Liver (tissue), 9 donors: ENCODE measurements around the gene PCDH9. TPM values are rescaled to one million over a fixed set of nuclear protein-coding genes. Genes with fewer than 3 reads are reported as not detected.

Experiments
- DNase-seq: peaks from one replicate; pipeline ENCODE4 v3.0.0-alpha.2; 2017; ENCODE audit warnings: low spot score
- H3K27ac ChIP-seq, 2 donors: one replicate each; pipeline ENCODE4 v1.7.0; 2013; ENCODE audit warnings: inconsistent platforms in 2 of 2, low read length in 2 of 2, control low read depth in 1 of 2, low read depth in 1 of 2, mild to moderate bottlenecking in 1 of 2
- H3K27me3 ChIP-seq, 4 donors: one replicate each; pipeline versions ENCODE4 v1.6.1 to v1.7.0; 2013; ENCODE audit warnings: low read length in 3 of 4, inconsistent platforms in 1 of 4, mild to moderate bottlenecking in 1 of 4, moderate library complexity in 1 of 4; ENCODE audit not compliant: control insufficient read depth in 4 of 4, insufficient read depth in 4 of 4
- H3K36me3 ChIP-seq, 4 donors: one replicate each; pipeline versions ENCODE4 v1.6.1 to v1.7.0; 2013; ENCODE audit warnings: low read length in 3 of 4, mild to moderate bottlenecking in 3 of 4, low read depth in 1 of 4, moderate library complexity in 1 of 4; ENCODE audit not compliant: control insufficient read depth in 4 of 4, insufficient read depth in 3 of 4
- H3K4me1 ChIP-seq, 4 donors: one replicate each; pipeline versions ENCODE4 v1.6.1 to v1.7.0; 2013; ENCODE audit warnings: low read length in 3 of 4, mild to moderate bottlenecking in 3 of 4, moderate library complexity in 1 of 4; ENCODE audit not compliant: control insufficient read depth in 4 of 4, insufficient read depth in 4 of 4
- H3K4me3 ChIP-seq, 3 donors: one replicate each; pipeline versions ENCODE4 v1.6.1 to v1.7.0; 2013; ENCODE audit warnings: low read length in 3 of 3, control low read depth in 1 of 3, low read depth in 1 of 3, mild to moderate bottlenecking in 1 of 3
- H3K9ac ChIP-seq, 2 donors: one replicate each; pipeline ENCODE4 v1.7.0; 2013; ENCODE audit warnings: low read length in 2 of 2, mild to moderate bottlenecking in 2 of 2, moderate library complexity in 2 of 2, control low read depth in 1 of 2, low read depth in 1 of 2
- H3K9me3 ChIP-seq, 4 donors: one replicate each; pipeline versions ENCODE4 v1.6.1 to v1.7.0; 2013; ENCODE audit warnings: low read length in 3 of 4; ENCODE audit not compliant: control insufficient read depth in 4 of 4
- ATF3 ChIP-seq: IDR thresholded peaks from 2 replicates; pipeline ENCODE4 v1.6.1; 2016; ENCODE audit warnings: antibody characterized with exemption
- CTCF ChIP-seq: fragments of 150-350 bp; IDR thresholded peaks from 2 replicates; pipeline ENCODE4 v1.5.1; 2017; ENCODE audit warnings: improper control_type of control experiment, low read depth, low read length; ENCODE audit not compliant: missing input control
- EGR1 ChIP-seq, 2 donors: IDR thresholded peaks; 2 replicates each; pipeline ENCODE4 v1.6.1; 2016 to 2018; ENCODE audit warnings: antibody characterized with exemption in 2 of 2, low read depth in 2 of 2
- FOXA1 ChIP-seq: IDR thresholded peaks from 2 replicates; pipeline ENCODE4 v1.6.1; 2016; ENCODE audit warnings: antibody characterized with exemption
- FOXA2 ChIP-seq: IDR thresholded peaks from 2 replicates; pipeline ENCODE4 v1.6.1; 2016; ENCODE audit warnings: antibody characterized with exemption
- GABPA ChIP-seq, 2 donors: IDR thresholded peaks in 1 of 2; conservative IDR thresholded peaks in 1 of 2; 2 replicates each; pipeline ENCODE4 v1.6.1; 2016; ENCODE audit warnings: antibody characterized with exemption in 2 of 2, mild to moderate bottlenecking in 1 of 2, moderate library complexity in 1 of 2
- HNF4A ChIP-seq, 2 donors: conservative IDR thresholded peaks; 2 replicates each; pipeline ENCODE4 v1.6.1; 2016; ENCODE audit warnings: antibody characterized with exemption in 2 of 2, mild to moderate bottlenecking in 2 of 2
- HNF4G ChIP-seq: IDR thresholded peaks from 2 replicates; pipeline ENCODE4 v1.6.1; 2016; ENCODE audit warnings: antibody characterized with exemption
- JUND ChIP-seq, 2 donors: IDR thresholded peaks; 2 replicates each; pipeline ENCODE4 v1.6.1; 2016; ENCODE audit warnings: antibody characterized with exemption in 2 of 2
- MAX ChIP-seq: IDR thresholded peaks from 2 replicates; pipeline ENCODE4 v1.6.1; 2016; ENCODE audit warnings: antibody characterized with exemption
- NR2F2 ChIP-seq: IDR thresholded peaks from 2 replicates; pipeline ENCODE4 v1.6.1; 2016; ENCODE audit warnings: antibody characterized with exemption
- RAD21 ChIP-seq, 2 donors: IDR thresholded peaks; 2 replicates each; pipeline ENCODE4 v1.6.1; 2016; ENCODE audit warnings: antibody characterized with exemption in 2 of 2, mild to moderate bottlenecking in 2 of 2
- REST ChIP-seq: IDR thresholded peaks from 2 replicates; pipeline ENCODE4 v1.6.1; 2016; ENCODE audit warnings: antibody characterized with exemption, mild to moderate bottlenecking
- SP1 ChIP-seq: IDR thresholded peaks from 2 replicates; pipeline ENCODE4 v1.6.1; 2018; ENCODE audit warnings: antibody characterized with exemption, mild to moderate bottlenecking
- TAF1 ChIP-seq: conservative IDR thresholded peaks from 2 replicates; pipeline ENCODE4 v1.6.1; 2016; ENCODE audit warnings: antibody characterized with exemption, mild to moderate bottlenecking
- YY1 ChIP-seq: IDR thresholded peaks from 2 replicates; pipeline ENCODE4 v1.6.1; 2016; ENCODE audit warnings: antibody characterized with exemption, mild to moderate bottlenecking
- WGBS: extraction: QIAGEN DNeasy Blood & Tissue Kit; methylation state at CpG from one replicate; pipeline ENCODE4 v1.1.7; 2013; 5-methylcytosine and 5-hydroxymethylcytosine counted together
- polyA plus RNA-seq, 2 donors: library from polyadenylated mRNA; stranded (reverse) in 1 of 2; unstranded in 1 of 2; fragments of 200-250 nt in 1 of 2; fragments of >200 nt in 1 of 2; fragmentation: Nextera tagmentation in 1 of 2; extraction: Ambion mirVana in 1 of 2; gene quantifications; one replicate each; pipeline versions ENCODE4 v1.2.1 to v1.2.3, GENCODE V29; 2013 to 2015
- total RNA-seq, 2 donors: library from RNA; depleted of rRNA; stranded (reverse); fragments of >200 nt; gene quantifications; one replicate each; pipeline ENCODE4 v1.2.3, GENCODE V29; 2014
- TF ChIP-seq, protein P1 (sequence below): IDR thresholded peaks from 2 replicates; pipeline ENCODE4 v1.6.1; 2016; ENCODE audit warnings: antibody characterized with exemption
- donor health status: healthy.
- donor health status: healthy.
- donor health status: healthy.
- donor health status: healthy.
- donor health status: healthy.

The PCDH9 gene
- total and polyA plus RNA-seq, 4 donors = 0.90 to 4.0 (median 2.2) TPM

GRCh38 chr13:66560189-66560588 lies 669.9 kb downstream of the PCDH9 start:
- Histone ChIP-seq H3K9me3 (no peaks in the 10 kb centered on the region), H3K36me3 (no peaks in the 10 kb centered on the region), H3K4me1 (no peaks in the 10 kb centered on the region), H3K27ac (no peak overlapping the region), H3K9ac (no peak overlapping the region), H3K4me3 (no peak overlapping the region), H3K27me3 (no peaks in the 10 kb centered on the region)
- no peak for TF ChIP-seq FOXA2
- TF ChIP-seq JUND (IDR thresholded peaks at IDR 0.05) = no peak
- no peak for TF ChIP-seq SP1
- no peak for TF ChIP-seq MAX
- no peak for TF ChIP-seq REST
- no peak for TF ChIP-seq HNF4G
- 19% methylated on average over 3 of the region's 3 CpGs for WGBS
- DNase-seq = no peak

DNA sequence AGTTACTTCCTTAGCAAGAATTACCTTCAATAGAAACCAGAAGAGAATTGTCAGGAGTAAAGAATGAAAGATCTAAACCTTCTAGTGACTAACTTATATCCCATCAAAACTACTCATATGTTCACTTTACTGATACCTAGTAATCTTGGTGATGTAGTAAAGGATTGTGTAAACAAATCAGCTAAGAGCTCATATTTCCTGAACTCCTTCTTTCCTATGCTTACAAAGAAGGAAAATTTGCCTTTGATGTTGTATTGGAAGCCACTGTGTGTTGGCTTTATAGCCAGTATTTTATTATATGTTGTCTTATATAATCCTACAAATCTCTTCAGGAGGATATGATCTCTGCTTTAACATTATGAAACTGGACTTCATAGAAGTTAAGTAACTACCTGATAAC lies 671.0 kb downstream of the PCDH9 start:
- no peak overlapping the region for H3K27ac ChIP-seq
- no peaks in the 10 kb centered on the region for H3K4me1 ChIP-seq
- H3K4me3 ChIP-seq = no peak overlapping the region
- H3K9ac ChIP-seq = no peak overlapping the region
- H3K36me3 ChIP-seq = no peaks in the 10 kb centered on the region
- no peaks in the 10 kb centered on the region for H3K9me3 ChIP-seq
- DNase-seq = no peak
- no peaks in the 10 kb centered on the region for H3K27me3 ChIP-seq
- TF ChIP-seq RAD21 (IDR thresholded peaks at IDR 0.05) (no peak), FOXA2 (no peak), HNF4A (conservative IDR thresholded peaks at IDR 0.05) (no peak), EGR1 (IDR thresholded peaks at IDR 0.05; ENCODE audit: low read depth in 2 of 2) (no peak), ATF3 (no peak), SP1 (no peak), YY1 (no peak), REST (no peak), CTCF (no peak), TAF1 (no peak), HNF4G (no peak), MAX (no peak), FOXA1 (no peak), GABPA (IDR thresholded peaks at IDR 0.05 in 1 of 2, conservative IDR thresholded peaks at IDR 0.05 in 1 of 2) (no peak), NR2F2 (no peak), JUND (IDR thresholded peaks at IDR 0.05) (no peak)
- TF ChIP-seq, protein P1, sequence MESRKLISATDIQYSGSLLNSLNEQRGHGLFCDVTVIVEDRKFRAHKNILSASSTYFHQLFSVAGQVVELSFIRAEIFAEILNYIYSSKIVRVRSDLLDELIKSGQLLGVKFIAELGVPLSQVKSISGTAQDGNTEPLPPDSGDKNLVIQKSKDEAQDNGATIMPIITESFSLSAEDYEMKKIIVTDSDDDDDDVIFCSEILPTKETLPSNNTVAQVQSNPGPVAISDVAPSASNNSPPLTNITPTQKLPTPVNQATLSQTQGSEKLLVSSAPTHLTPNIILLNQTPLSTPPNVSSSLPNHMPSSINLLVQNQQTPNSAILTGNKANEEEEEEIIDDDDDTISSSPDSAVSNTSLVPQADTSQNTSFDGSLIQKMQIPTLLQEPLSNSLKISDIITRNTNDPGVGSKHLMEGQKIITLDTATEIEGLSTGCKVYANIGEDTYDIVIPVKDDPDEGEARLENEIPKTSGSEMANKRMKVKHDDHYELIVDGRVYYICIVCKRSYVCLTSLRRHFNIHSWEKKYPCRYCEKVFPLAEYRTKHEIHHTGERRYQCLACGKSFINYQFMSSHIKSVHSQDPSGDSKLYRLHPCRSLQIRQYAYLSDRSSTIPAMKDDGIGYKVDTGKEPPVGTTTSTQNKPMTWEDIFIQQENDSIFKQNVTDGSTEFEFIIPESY = no peak
